ENCODE data around the gene TASOR2. TPM values are rescaled to one million over a fixed set of nuclear protein-coding genes. Genes with fewer than 3 reads are reported as not detected.

TASOR2 gene
- total and polyA plus RNA-seq, 11 donors: 9.6 to 47.2 (median 32.9) TPM

DNA sequence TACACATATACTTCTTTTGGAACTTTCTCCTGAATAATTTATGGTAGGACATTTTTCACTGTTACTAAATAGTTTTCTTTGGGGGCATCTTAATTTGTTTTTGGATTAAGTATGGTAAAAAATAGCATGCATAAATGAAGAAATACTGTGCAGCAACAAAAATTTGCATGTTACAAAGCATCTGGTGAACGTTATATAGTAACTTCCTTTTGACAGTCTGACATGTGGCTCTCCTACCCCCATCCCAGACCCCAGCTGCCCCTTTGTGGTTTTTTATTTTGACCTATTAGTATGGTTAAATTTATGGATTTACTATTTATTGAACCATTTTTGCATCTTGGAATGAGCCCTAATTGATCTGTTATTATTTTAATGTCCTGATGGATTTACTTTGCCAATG is 9.9 kb downstream of the TASOR2 start:
- H3K4me3 ChIP-seq: no peak overlapping the region
- intact Hi-C loops (cut with DNase I): loop anchor here in 1 of 10 donors (10.0 kb wide), 1 partner anchor 110 kb away; no protein-coding TSS in a partner anchor
- H3K27ac ChIP-seq: no peak overlapping the region
- no peak for ATAC-seq
- TF ChIP-seq POLR2A (IDR thresholded peaks at IDR 0.05): no peak
- TF ChIP-seq, protein P1, sequence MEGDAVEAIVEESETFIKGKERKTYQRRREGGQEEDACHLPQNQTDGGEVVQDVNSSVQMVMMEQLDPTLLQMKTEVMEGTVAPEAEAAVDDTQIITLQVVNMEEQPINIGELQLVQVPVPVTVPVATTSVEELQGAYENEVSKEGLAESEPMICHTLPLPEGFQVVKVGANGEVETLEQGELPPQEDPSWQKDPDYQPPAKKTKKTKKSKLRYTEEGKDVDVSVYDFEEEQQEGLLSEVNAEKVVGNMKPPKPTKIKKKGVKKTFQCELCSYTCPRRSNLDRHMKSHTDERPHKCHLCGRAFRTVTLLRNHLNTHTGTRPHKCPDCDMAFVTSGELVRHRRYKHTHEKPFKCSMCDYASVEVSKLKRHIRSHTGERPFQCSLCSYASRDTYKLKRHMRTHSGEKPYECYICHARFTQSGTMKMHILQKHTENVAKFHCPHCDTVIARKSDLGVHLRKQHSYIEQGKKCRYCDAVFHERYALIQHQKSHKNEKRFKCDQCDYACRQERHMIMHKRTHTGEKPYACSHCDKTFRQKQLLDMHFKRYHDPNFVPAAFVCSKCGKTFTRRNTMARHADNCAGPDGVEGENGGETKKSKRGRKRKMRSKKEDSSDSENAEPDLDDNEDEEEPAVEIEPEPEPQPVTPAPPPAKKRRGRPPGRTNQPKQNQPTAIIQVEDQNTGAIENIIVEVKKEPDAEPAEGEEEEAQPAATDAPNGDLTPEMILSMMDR (IDR thresholded peaks at IDR 0.05): no peak
- WGBS, 4 donors: 61 to 75% (median 69%) methylated on average over 1 of the region's 1 CpG
- H3K27me3 ChIP-seq: no peaks in the 10 kb centered on the region
- H3K36me3 ChIP-seq: no peaks in the 10 kb centered on the region
- no peak for DNase-seq
- H3K9me3 ChIP-seq: no peaks in the 10 kb centered on the region
- peaks cover 0 to 43% (median 28%) of the 10 kb centered on the region in 12 donors for H3K4me1 ChIP-seq

DNA sequence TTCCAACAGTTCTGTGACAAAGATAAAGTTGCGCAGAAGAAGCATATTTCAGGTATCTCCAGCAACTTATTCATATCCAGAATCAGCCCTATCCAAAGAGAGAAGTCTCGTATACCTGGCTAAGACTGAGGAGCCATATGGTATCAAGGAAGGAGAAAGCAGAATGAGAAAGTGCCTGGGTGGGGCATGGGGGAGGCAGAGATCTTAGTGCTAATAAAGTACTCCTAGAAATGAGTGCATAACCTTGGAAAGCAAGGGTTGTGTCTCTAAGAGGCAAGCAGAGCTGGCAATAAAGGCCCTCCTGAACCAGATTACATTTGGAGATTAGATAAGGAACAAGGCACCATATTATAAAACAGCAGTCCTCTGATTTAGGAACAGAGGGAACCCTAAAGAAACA is 12.7 kb downstream of the TASOR2 start:
- Histone ChIP-seq H3K9me3 (no peaks in the 10 kb centered on the region), H3K4me1 (peaks cover 0 to 39% (median 21%) of the 10 kb centered on the region in 12 donors), H3K27ac (no peak overlapping the region), H3K27me3 (no peaks in the 10 kb centered on the region), H3K36me3 (no peaks in the 10 kb centered on the region), H3K4me3 (no peak overlapping the region)
- TF ChIP-seq POLR2A (IDR thresholded peaks at IDR 0.05): no peak
- TF ChIP-seq, protein P1 (IDR thresholded peaks at IDR 0.05): no peak
- ATAC-seq (no peak), DNase-seq (no peak)
- intact Hi-C loops (cut with DNase I): loop anchor here in 1 of 10 donors (10.0 kb wide), 1 partner anchor 107 kb away; no protein-coding TSS in a partner anchor
- WGBS, 4 donors: 90 to 99% (median 97%) methylated on average over 2 of the region's 2 CpGs

DNA sequence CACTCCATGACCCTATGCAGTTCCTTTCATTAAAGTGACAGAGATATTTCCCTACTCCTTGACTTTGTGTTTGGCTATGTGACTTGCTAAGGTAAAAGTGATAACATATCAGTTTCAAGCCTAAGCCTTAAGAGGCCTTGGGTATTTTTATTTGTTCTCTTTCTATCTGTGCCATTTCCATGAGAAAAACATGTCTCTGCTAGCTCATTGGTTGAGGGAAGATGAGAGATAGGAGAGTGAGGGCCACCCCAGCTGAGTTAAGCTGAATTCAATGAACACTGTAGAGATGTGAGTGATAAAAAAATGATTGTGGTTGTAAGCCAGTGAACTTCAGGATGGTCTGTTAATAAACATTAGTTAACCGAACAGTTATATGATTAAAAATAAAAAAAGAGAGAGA is 13.4 kb downstream of the TASOR2 start:
- H3K27me3 ChIP-seq: no peaks in the 10 kb centered on the region
- ATAC-seq (no peak), DNase-seq (no peak)
- peaks cover 0 to 32% (median 17%) of the 10 kb centered on the region in 12 donors for H3K4me1 ChIP-seq
- intact Hi-C loops (cut with DNase I): loop anchor here in 1 of 10 donors (10.0 kb wide), 1 partner anchor 107 kb away; no protein-coding TSS in a partner anchor
- WGBS, 4 donors: 95 to 98% (median 97%) methylated on average over 1 of the region's 1 CpG
- H3K36me3 ChIP-seq: no peaks in the 10 kb centered on the region
- no peaks in the 10 kb centered on the region for H3K9me3 ChIP-seq
- H3K4me3 ChIP-seq: no peak overlapping the region
- TF ChIP-seq, protein P1 (IDR thresholded peaks at IDR 0.05): no peak
- no peak for TF ChIP-seq POLR2A (IDR thresholded peaks at IDR 0.05)
- no peak overlapping the region for H3K27ac ChIP-seq

DNA sequence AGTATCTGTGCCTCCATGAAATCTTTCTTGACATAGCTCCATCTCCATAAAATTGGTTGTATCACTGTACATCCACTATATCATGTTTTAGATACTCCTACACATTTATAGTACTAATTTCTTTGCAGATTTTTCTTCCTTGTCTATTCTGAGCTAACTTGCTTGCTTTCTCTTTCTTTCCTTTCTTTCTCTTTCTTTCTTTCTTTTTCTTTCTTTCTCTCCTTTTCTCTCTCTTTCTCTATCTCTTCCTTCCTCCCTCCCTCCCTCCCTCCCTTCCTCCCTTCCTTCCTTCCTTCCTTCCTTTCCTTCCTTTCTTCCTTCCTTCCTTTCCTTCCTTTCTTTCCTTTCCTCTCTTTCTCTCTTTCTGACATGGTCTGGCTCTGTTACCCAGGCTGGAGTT is 23.7 kb downstream of the TASOR2 start:
- peaks cover 0 to 32% (median 14%) of the 10 kb centered on the region in 12 donors for H3K4me1 ChIP-seq
- no peak overlapping the region for H3K27ac ChIP-seq
- DNase-seq: no peak
- no peak overlapping the region for H3K4me3 ChIP-seq
- no peaks in the 10 kb centered on the region for H3K9me3 ChIP-seq
- no peaks in the 10 kb centered on the region for H3K27me3 ChIP-seq
- ATAC-seq: no peak
- intact Hi-C loops (cut with DNase I): no loop called here
- H3K36me3 ChIP-seq: no peaks in the 10 kb centered on the region
- TF ChIP-seq, protein P1 (IDR thresholded peaks at IDR 0.05): no peak
- TF ChIP-seq POLR2A (IDR thresholded peaks at IDR 0.05): no peak
